HepG2 (cell line): ENCODE data around the gene NCKAP1. TPM values are rescaled to one million over a fixed set of nuclear protein-coding genes. Genes with fewer than 3 reads are reported as not detected.

Source experiments
- ATAC-seq: fragments of 200-7000 bp; cut with Tn5 transposase; 3 replicates; pipeline ENCODE4 v1.9.1; 2020; ENCODE audit warnings: mild to moderate bottlenecking, moderate library complexity
- BruUV-seq: library from RNA; stranded (reverse); fragments of 400-500 nt; replicated peaks from 2 replicates; lab custom pipeline; 2021; lab: Mats Ljungman, UMichigan
- CTCF ChIA-PET: fragments of 300-600 bp; formaldehyde crosslinking; extraction: SDS; loops from one replicate; lab custom pipeline; 2021; ENCODE audit warnings: low total read pairs, inconsistent platforms, low intra/inter-chr PET ratio; lab: Yijun Ruan, JAX
- POLR2A ChIA-PET: fragments of 350-600 bp; sonication (Branson Sonifier 250); formaldehyde crosslinking; loops from one replicate; lab custom pipeline; 2020; ENCODE audit warnings: antibody characterized with exemption, inconsistent platforms; lab: Yijun Ruan, JAX
- DNase-seq: peaks from one replicate; pipeline ENCODE4 v3.0.0-alpha.2; 2015; ENCODE audit warnings: low spot score
- FAIRE-seq: peaks from 3 replicates; lab custom pipeline; 2011; peaks lifted over from hg19 to GRCh38; lab: Jason Lieb, UNC
- H2AFZ ChIP-seq: one replicate; pipeline ENCODE4 v1.6.1; 2011; ENCODE audit warnings: low read length, inconsistent platforms
- H3K27ac ChIP-seq: fragments of 300-600 bp; 3 replicates; pipeline ENCODE4 v1.8.0; 2011; ENCODE audit warnings: mixed run types, mild to moderate bottlenecking, mixed read lengths, low read length, inconsistent platforms; ENCODE audit not compliant: insufficient read depth; ENCODE audit errors: extremely low read length
- H3K27me3 ChIP-seq, 2 experiments: fragments of 200-600 bp in 1 of 2; 2 replicates in 1 of 2; 3 replicates in 1 of 2; pipeline versions ENCODE4 v1.6.0 to v1.8.0; 2011; ENCODE audit warnings: low read length in 2 of 2, mild to moderate bottlenecking in 2 of 2, moderate library complexity in 2 of 2, inconsistent platforms in 1 of 2; ENCODE audit not compliant: insufficient read depth in 2 of 2, control insufficient read depth in 1 of 2
- H3K36me3 ChIP-seq, 2 experiments: fragments of 200-600 bp in 1 of 2; replicated peaks in 1 of 2; 2 replicates in 1 of 2; 3 replicates in 1 of 2; pipeline versions ENCODE4 v1.5.1 to v1.8.0; 2011; ENCODE audit warnings: low read length in 2 of 2, inconsistent platforms in 1 of 2; ENCODE audit not compliant: insufficient read depth in 2 of 2, control insufficient read depth in 1 of 2
- H3K4me1 ChIP-seq: 2 replicates; pipeline ENCODE4 v1.5.1; 2012; ENCODE audit warnings: low read length, inconsistent platforms; ENCODE audit not compliant: insufficient read depth
- H3K4me2 ChIP-seq: 2 replicates; pipeline ENCODE4 v1.6.0; 2011; ENCODE audit warnings: low read depth, low read length, inconsistent platforms
- H3K4me3 ChIP-seq, 3 experiments: fragments of 200-600 bp in 1 of 3; sonication (generic), shearing (Covaris generic) in 1 of 3; replicated peaks in 1 of 3; 2 replicates each; pipeline ENCODE4 v1.5.1; 2011 to 2016; ENCODE audit warnings: low read length in 3 of 3, inconsistent platforms in 2 of 3, low read depth in 2 of 3, mild to moderate bottlenecking in 2 of 3, control low read depth in 1 of 3, mixed read lengths in 1 of 3; ENCODE audit not compliant: insufficient read depth in 1 of 3
- H3K79me2 ChIP-seq: one replicate; pipeline ENCODE4 v1.6.1; 2011; ENCODE audit warnings: low read length, inconsistent platforms; ENCODE audit not compliant: insufficient read depth
- H3K9ac ChIP-seq: 2 replicates; pipeline ENCODE4 v1.6.0; 2011; ENCODE audit warnings: mild to moderate bottlenecking, low read depth, low read length, inconsistent platforms; ENCODE audit not compliant: insufficient read depth
- H3K9me3 ChIP-seq: 2 replicates; pipeline ENCODE4 v1.5.1; 2012; ENCODE audit warnings: mild to moderate bottlenecking, low read length
- H4K20me1 ChIP-seq: 2 replicates; pipeline ENCODE4 v1.6.0; 2011; ENCODE audit warnings: inconsistent platforms, mild to moderate bottlenecking, low read length, moderate library complexity; ENCODE audit not compliant: insufficient read depth
- HOXA3 ChIP-seq: sonication (generic); formaldehyde crosslinking; IDR thresholded peaks from 2 replicates; pipeline ENCODE4 v1.5.0; 2020; ENCODE audit warnings: missing genetic modification reagents
- IKZF4 ChIP-seq: sonication (generic); formaldehyde crosslinking; IDR thresholded peaks from 2 replicates; pipeline ENCODE4 v1.5.1; 2020; ENCODE audit warnings: borderline replicate concordance, mild to moderate bottlenecking, low read depth, missing genetic modification reagents; ENCODE audit errors: not compliant biosample characterization
- MXD4 ChIP-seq: IDR thresholded peaks from 2 replicates; pipeline ENCODE4 v1.6.1; 2016; ENCODE audit warnings: mild to moderate bottlenecking, missing biosample characterization, missing genetic modification reagents
- NFE2L2 ChIP-seq: fragments of 150-350 bp; IDR thresholded peaks from 2 replicates; pipeline ENCODE4 v1.6.1; 2014; ENCODE audit warnings: low read length
- SRSF4 ChIP-seq: fragments of 200-400 bp; formaldehyde crosslinking; IDR thresholded peaks from one replicate; pipeline ENCODE4 v1.6.1; 2018; ENCODE audit warnings: mild to moderate bottlenecking, low read depth, low read length, moderate library complexity; ENCODE audit not compliant: poor library complexity, severe bottlenecking
- ZKSCAN5 ChIP-seq: sonication (generic); formaldehyde crosslinking; IDR thresholded peaks from 2 replicates; pipeline ENCODE4 v1.5.1; 2020; ENCODE audit warnings: mild to moderate bottlenecking, missing genetic modification reagents
- ZNF20 ChIP-seq: sonication (generic); formaldehyde crosslinking; IDR thresholded peaks from 2 replicates; pipeline ENCODE4 v1.4.0; 2020; ENCODE audit warnings: mild to moderate bottlenecking, moderate library complexity, missing genetic modification reagents
- ZNF335 ChIP-seq: sonication (generic); formaldehyde crosslinking; IDR thresholded peaks from 2 replicates; pipeline ENCODE4 v1.4.0; 2020; ENCODE audit warnings: missing genetic modification reagents
- ZNF674 ChIP-seq: sonication (generic); formaldehyde crosslinking; IDR thresholded peaks from 2 replicates; pipeline ENCODE4 v1.5.0; 2020; ENCODE audit warnings: low read depth, mild to moderate bottlenecking, missing genetic modification reagents
- ZNF746 ChIP-seq: sonication (generic); formaldehyde crosslinking; IDR thresholded peaks from 2 replicates; pipeline ENCODE4 v1.8.0; 2022; ENCODE audit warnings: mild to moderate bottlenecking, missing genetic modification reagents
- WGBS: methylation state at CpG from one replicate; pipeline ENCODE4 v1.1.6; 2017; ENCODE audit warnings: low lambda C conversion rate; 5-methylcytosine and 5-hydroxymethylcytosine counted together
- in situ Hi-C: cut with HindIII; loops from 2 replicates; pipeline ENCODE4 v1.10.0; 2017; ENCODE audit warnings: low pct_unique_long_range_greater_than_20kb; ENCODE audit not compliant: extremely low pct_ligation_motif_present
- intact Hi-C: fragments of 100-400 bp; cut with micrococcal nuclease; formaldehyde crosslinking; loops from one replicate; pipeline ENCODE4 v1.10.0; 2022; ENCODE audit not compliant: unreplicated experiment
- polyA plus RNA-seq, 8 experiments: library from polyadenylated mRNA; depleted of rRNA in 3 of 8; stranded (reverse) in 7 of 8; unstranded in 1 of 8; fragments of >200 nt; fragmentation: Illumina TruSeq in 4 of 8; extraction: Trizol in 4 of 8; gene quantifications; 2 replicates each; pipeline versions ENCODE4 v1.2.1 to v1.2.3, GENCODE V29; 2011 to 2016; ENCODE audit warnings: low read depth in 4 of 8, missing spikeins in 1 of 8, mixed read lengths in 1 of 8; ENCODE audit not compliant: insufficient read depth in 1 of 8
- total RNA-seq, 5 experiments: library from RNA; depleted of rRNA; stranded (reverse); fragments of >200 nt; fragmentation: Illumina TruSeq; extraction: Trizol; gene quantifications; 2 replicates each; pipeline ENCODE4 v1.2.3, GENCODE V29; 2016; ENCODE audit warnings: low read depth in 1 of 5
- TF ChIP-seq, protein P1 (sequence below): sonication (generic); formaldehyde crosslinking; IDR thresholded peaks from 2 replicates; pipeline ENCODE4 v1.9.0; 2021; ENCODE audit warnings: missing genetic modification reagents, borderline replicate concordance
- TF ChIP-seq, protein P2 (sequence below): IDR thresholded peaks from 2 replicates; pipeline ENCODE4 v1.6.1; 2012; ENCODE audit warnings: low read length, improper control_type of control experiment

NCKAP1 gene
- total and polyA plus RNA-seq, 2 of the 13 experiments (the other 11 are each of a cell fraction or from before 2014, with no cell fraction given), result 72.1 to 96.3 TPM

DNA sequence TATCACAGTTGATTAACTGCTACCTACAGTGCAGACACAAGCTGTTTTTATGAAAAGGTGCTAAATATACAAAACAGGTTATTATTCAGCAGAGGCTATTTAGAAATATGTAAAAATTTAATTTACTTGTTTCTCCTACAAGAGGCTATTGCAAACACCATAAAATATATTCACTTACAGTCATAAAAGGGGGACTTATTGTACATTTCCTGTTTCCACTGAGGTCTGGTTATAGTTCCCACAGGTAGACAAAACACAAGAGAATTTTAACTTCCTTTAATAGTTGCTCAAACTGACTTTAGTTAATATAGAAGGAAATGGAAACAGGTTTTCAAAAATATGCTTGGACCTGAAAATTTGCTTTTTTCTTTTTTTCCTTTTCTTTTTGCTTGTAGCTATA is 131.8 kb downstream of the NCKAP1 start:
- intact Hi-C loops, result no loop called here
- in situ Hi-C loops, result no loop called here
- CTCF ChIA-PET, result no interaction called here
- Histone ChIP-seq H3K4me3 (no peak overlapping the region), H3K9ac (no peak overlapping the region), H3K36me3 (no peaks in the 10 kb centered on the region; a peak in 1 of 5 replicates), H3K4me2 (no peak overlapping the region), H3K79me2 (no peaks in the 10 kb centered on the region), H3K27me3 (no peaks in the 10 kb centered on the region), H3K9me3 (no peaks in the 10 kb centered on the region), H3K27ac (no peak overlapping the region), H3K4me1 (no peaks in the 10 kb centered on the region), H2AFZ (no peak overlapping the region), H4K20me1 (no peaks in the 10 kb centered on the region)
- TF ChIP-seq ZKSCAN5 (CRISPR knock-in tag) (no peak), HOXA3 (CRISPR knock-in tag) (no peak), MXD4 (CRISPR knock-in tag) (no peak)
- BruUV-seq, result no TSS peak
- DNase-seq (no peak), ATAC-seq (no peak), FAIRE-seq (no peak)
- POLR2A ChIA-PET, result no interaction called here

DNA sequence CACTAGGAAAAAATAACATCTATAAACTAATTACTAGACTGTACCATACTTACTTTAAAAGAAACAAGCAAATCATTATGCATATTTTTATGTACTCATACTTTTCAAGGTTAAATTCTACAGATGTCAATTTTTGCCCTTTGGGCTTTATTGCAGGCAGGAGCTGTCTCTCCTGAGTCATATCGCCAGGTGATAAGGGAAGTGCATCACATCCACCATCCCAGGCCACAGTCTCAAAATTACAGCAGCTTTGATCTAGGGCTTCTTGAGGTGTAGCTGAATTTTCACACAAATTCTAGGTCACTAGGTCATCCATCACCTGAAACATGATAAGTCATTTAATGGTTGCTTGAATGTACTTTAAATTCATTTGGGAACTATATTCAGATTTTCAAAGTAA is 133.4 kb downstream of the NCKAP1 start:
- Histone ChIP-seq H3K27me3 (no peaks in the 10 kb centered on the region), H3K4me3 (no peak overlapping the region), H3K27ac (no peak overlapping the region), H3K79me2 (no peaks in the 10 kb centered on the region), H4K20me1 (no peaks in the 10 kb centered on the region), H3K4me2 (no peak overlapping the region), H3K9ac (no peak overlapping the region), H2AFZ (no peak overlapping the region), H3K36me3 (no peaks in the 10 kb centered on the region), H3K9me3 (no peaks in the 10 kb centered on the region), H3K4me1 (peaks cover 7% of the 10 kb centered on the region)
- BruUV-seq, result no TSS peak
- TF ChIP-seq ZNF20 (no peak), NFE2L2 (no peak), ZNF674 (CRISPR knock-in tag) (no peak), SRSF4 (no peak), IKZF4 (CRISPR knock-in tag) (no peak), ZNF335 (no peak), ZNF746 (CRISPR knock-in tag) (no peak)
- TF ChIP-seq, protein P1, sequence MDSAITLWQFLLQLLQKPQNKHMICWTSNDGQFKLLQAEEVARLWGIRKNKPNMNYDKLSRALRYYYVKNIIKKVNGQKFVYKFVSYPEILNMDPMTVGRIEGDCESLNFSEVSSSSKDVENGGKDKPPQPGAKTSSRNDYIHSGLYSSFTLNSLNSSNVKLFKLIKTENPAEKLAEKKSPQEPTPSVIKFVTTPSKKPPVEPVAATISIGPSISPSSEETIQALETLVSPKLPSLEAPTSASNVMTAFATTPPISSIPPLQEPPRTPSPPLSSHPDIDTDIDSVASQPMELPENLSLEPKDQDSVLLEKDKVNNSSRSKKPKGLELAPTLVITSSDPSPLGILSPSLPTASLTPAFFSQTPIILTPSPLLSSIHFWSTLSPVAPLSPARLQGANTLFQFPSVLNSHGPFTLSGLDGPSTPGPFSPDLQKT (CRISPR knock-in tag), result no peak
- TF ChIP-seq, protein P2, sequence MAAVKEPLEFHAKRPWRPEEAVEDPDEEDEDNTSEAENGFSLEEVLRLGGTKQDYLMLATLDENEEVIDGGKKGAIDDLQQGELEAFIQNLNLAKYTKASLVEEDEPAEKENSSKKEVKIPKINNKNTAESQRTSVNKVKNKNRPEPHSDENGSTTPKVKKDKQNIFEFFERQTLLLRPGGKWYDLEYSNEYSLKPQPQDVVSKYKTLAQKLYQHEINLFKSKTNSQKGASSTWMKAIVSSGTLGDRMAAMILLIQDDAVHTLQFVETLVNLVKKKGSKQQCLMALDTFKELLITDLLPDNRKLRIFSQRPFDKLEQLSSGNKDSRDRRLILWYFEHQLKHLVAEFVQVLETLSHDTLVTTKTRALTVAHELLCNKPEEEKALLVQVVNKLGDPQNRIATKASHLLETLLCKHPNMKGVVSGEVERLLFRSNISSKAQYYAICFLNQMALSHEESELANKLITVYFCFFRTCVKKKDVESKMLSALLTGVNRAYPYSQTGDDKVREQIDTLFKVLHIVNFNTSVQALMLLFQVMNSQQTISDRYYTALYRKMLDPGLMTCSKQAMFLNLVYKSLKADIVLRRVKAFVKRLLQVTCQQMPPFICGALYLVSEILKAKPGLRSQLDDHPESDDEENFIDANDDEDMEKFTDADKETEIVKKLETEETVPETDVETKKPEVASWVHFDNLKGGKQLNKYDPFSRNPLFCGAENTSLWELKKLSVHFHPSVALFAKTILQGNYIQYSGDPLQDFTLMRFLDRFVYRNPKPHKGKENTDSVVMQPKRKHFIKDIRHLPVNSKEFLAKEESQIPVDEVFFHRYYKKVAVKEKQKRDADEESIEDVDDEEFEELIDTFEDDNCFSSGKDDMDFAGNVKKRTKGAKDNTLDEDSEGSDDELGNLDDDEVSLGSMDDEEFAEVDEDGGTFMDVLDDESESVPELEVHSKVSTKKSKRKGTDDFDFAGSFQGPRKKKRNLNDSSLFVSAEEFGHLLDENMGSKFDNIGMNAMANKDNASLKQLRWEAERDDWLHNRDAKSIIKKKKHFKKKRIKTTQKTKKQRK, result no peak
- ChIA-PET POLR2A (no interaction called here), CTCF (no interaction called here)
- in situ Hi-C loops (no loop called here), intact Hi-C loops (no loop called here)
- ATAC-seq, result no peak
- 91% methylated on average over 1 of the region's 1 CpG for WGBS
- FAIRE-seq, result no peak
- no peak for DNase-seq
